Fibroblast of lung (primary cell): Measurements from ENCODE around the gene MAP4K4. TPM values are rescaled to one million over a fixed set of nuclear protein-coding genes. Genes with fewer than 3 reads are reported as not detected.

Experiments used
- DNase-seq, 2 donors: peaks; one replicate each; pipeline versions ENCODE4 v3.0.0 to v3.0.0-alpha.2; 2010; ENCODE audit warnings: low read depth in 2 of 2
- H2AFZ ChIP-seq: 2 replicates; pipeline ENCODE4 v1.5.1; 2012; ENCODE audit warnings: low read length, control low read depth, inconsistent platforms
- H3K27ac ChIP-seq: 2 replicates; pipeline ENCODE4 v1.5.1; 2011; ENCODE audit warnings: low read length, control low read depth; ENCODE audit not compliant: insufficient read depth
- H3K27me3 ChIP-seq: 2 replicates; pipeline ENCODE4 v1.5.1; 2011; ENCODE audit warnings: mild to moderate bottlenecking, low read length; ENCODE audit not compliant: control insufficient read depth, insufficient read depth
- H3K36me3 ChIP-seq: 2 replicates; pipeline ENCODE4 v1.5.1; 2011; ENCODE audit warnings: low read length; ENCODE audit not compliant: control insufficient read depth, insufficient read depth
- H3K4me1 ChIP-seq: 2 replicates; pipeline ENCODE4 v1.5.1; 2011; ENCODE audit warnings: low read length; ENCODE audit not compliant: control insufficient read depth, insufficient read depth; ENCODE audit errors: extremely low read depth
- H3K4me2 ChIP-seq: 2 replicates; pipeline ENCODE4 v1.5.1; 2011; ENCODE audit warnings: low read length, control low read depth; ENCODE audit not compliant: insufficient read depth; ENCODE audit errors: extremely low read depth
- H3K4me3 ChIP-seq, 4 experiments: fragments of 200-600 bp in 1 of 4; sonication (generic) in 1 of 4; replicated peaks in 1 of 4; 2 replicates each; pipeline ENCODE4 v1.5.1; 2011 to 2016; ENCODE audit warnings: low read length in 4 of 4, low read depth in 3 of 4, mild to moderate bottlenecking in 3 of 4, control low read depth in 2 of 4, inconsistent platforms in 1 of 4, mixed read lengths in 1 of 4; ENCODE audit not compliant: insufficient read depth in 1 of 4; ENCODE audit errors: control extremely low read depth in 1 of 4
- H3K79me2 ChIP-seq: 2 replicates; pipeline ENCODE4 v1.5.1; 2012; ENCODE audit warnings: mild to moderate bottlenecking, low read length, inconsistent platforms; ENCODE audit not compliant: control insufficient read depth, insufficient read depth
- H3K9ac ChIP-seq: 2 replicates; pipeline ENCODE4 v1.5.1; 2011; ENCODE audit warnings: mild to moderate bottlenecking, low read length, control low read depth; ENCODE audit not compliant: insufficient read depth
- H3K9me3 ChIP-seq: 2 replicates; pipeline ENCODE4 v1.5.1; 2012; ENCODE audit warnings: low read depth, low read length; ENCODE audit not compliant: control insufficient read depth, insufficient read depth
- H4K20me1 ChIP-seq: 2 replicates; pipeline ENCODE4 v1.5.1; 2011; ENCODE audit warnings: low read length; ENCODE audit not compliant: control insufficient read depth, insufficient read depth; ENCODE audit errors: extremely low read depth
- EZH2 ChIP-seq: IDR thresholded peaks from 2 replicates; pipeline ENCODE4 v1.5.1; 2012; ENCODE audit warnings: low read length, control low read depth, mild to moderate bottlenecking; ENCODE audit errors: missing control alignments
- polyA plus RNA-seq, 2 donors: library from polyadenylated mRNA; depleted of rRNA in 1 of 2; stranded (reverse) in 1 of 2; unstranded in 1 of 2; fragments of >200 nt; gene quantifications; 2 replicates each; pipeline ENCODE4 v1.2.1, GENCODE V29; 2011 to 2012; ENCODE audit warnings: missing spikeins in 1 of 2
- total RNA-seq: library from RNA; depleted of rRNA; stranded (reverse); fragments of >200 nt; gene quantifications from 2 replicates; pipeline ENCODE4 v1.2.1, GENCODE V29; 2014
- TF ChIP-seq, protein P1 (sequence below), 2 donors: IDR thresholded peaks in 1 of 2; conservative IDR thresholded peaks in 1 of 2; 1 replicate in 1 of 2; 2 replicates in 1 of 2; pipeline ENCODE4 v1.5.1; 2011 to 2012; ENCODE audit warnings: low read length in 2 of 2, control low read depth in 1 of 2, inconsistent platforms in 1 of 2, low read depth in 1 of 2, mild to moderate bottlenecking in 1 of 2

The MAP4K4 gene
- total and polyA plus RNA-seq, 2 donors (not counting 1 experiment from before 2014, with no cell fraction given) = 113 to 164 TPM

DNA sequence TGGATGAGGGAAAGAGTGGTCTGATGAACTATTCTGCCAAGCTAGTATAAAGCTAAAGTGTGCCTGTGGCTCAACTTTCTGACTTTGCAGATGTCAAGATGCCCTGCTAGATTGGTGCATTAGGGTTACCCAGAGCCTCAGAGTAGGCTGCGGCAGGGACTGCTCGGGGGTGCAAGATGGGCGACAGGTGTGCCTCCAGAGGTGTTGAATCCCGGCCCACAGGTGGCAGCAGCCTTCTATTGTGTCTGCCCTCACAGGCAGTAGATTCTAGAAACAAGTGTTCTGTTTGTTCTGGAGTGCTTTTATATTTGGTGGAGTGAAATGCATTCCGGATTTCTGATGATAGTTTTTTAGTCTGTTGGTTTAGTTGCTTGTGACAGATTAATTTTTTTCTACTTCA is 162.7 kb downstream of the MAP4K4 start:
- peaks cover 15% of the 10 kb centered on the region for H3K79me2 ChIP-seq
- peaks cover 8% of the 10 kb centered on the region for H3K36me3 ChIP-seq
- no peak overlapping the region for H3K4me2 ChIP-seq
- no peaks in the 10 kb centered on the region for H3K27me3 ChIP-seq
- no peak for DNase-seq
- H3K9me3 ChIP-seq = no peaks in the 10 kb centered on the region
- H3K4me1 ChIP-seq = no peaks in the 10 kb centered on the region
- TF ChIP-seq, protein P1, sequence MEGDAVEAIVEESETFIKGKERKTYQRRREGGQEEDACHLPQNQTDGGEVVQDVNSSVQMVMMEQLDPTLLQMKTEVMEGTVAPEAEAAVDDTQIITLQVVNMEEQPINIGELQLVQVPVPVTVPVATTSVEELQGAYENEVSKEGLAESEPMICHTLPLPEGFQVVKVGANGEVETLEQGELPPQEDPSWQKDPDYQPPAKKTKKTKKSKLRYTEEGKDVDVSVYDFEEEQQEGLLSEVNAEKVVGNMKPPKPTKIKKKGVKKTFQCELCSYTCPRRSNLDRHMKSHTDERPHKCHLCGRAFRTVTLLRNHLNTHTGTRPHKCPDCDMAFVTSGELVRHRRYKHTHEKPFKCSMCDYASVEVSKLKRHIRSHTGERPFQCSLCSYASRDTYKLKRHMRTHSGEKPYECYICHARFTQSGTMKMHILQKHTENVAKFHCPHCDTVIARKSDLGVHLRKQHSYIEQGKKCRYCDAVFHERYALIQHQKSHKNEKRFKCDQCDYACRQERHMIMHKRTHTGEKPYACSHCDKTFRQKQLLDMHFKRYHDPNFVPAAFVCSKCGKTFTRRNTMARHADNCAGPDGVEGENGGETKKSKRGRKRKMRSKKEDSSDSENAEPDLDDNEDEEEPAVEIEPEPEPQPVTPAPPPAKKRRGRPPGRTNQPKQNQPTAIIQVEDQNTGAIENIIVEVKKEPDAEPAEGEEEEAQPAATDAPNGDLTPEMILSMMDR (conservative IDR thresholded peaks at IDR 0.05 in 1 of 2, IDR thresholded peaks at IDR 0.05 in 1 of 2; ENCODE audit: low read depth in 1 of 2, low read length in 2 of 2) = no peak
- no peak for TF ChIP-seq EZH2
- H4K20me1 ChIP-seq = no peaks in the 10 kb centered on the region
- no peak overlapping the region for H3K9ac ChIP-seq
- H3K27ac ChIP-seq = no peak overlapping the region
- no peak overlapping the region for H2AFZ ChIP-seq
- H3K4me3 ChIP-seq = no peak overlapping the region

- Histone ChIP-seq H3K79me2 (peaks cover 15% of the 10 kb centered on the region), H3K4me3 (no peak overlapping the region), H3K9me3 (no peaks in the 10 kb centered on the region), H3K36me3 (peaks cover 11% of the 10 kb centered on the region), H3K27ac (no peak overlapping the region), H3K4me1 (no peaks in the 10 kb centered on the region), H3K27me3 (no peaks in the 10 kb centered on the region), H2AFZ (no peak overlapping the region), H3K9ac (no peak overlapping the region), H4K20me1 (no peaks in the 10 kb centered on the region), H3K4me2 (no peak overlapping the region)
- TF ChIP-seq EZH2 = no peak
- TF ChIP-seq, protein P1 (conservative IDR thresholded peaks at IDR 0.05 in 1 of 2, IDR thresholded peaks at IDR 0.05 in 1 of 2; ENCODE audit: low read depth in 1 of 2, low read length in 2 of 2) = no peak
- DNase-seq = no peak
Measured at GRCh38 chr2:101860782-101861181, 163.3 kb downstream of the MAP4K4 start.

GRCh38 chr2:101861382-101861781 is 163.9 kb downstream of the MAP4K4 start:
- no peak overlapping the region for H3K9ac ChIP-seq
- H3K4me3 ChIP-seq = no peak overlapping the region
- H3K79me2 ChIP-seq = peaks cover 15% of the 10 kb centered on the region
- H3K4me1 ChIP-seq = no peaks in the 10 kb centered on the region
- peaks cover 11% of the 10 kb centered on the region for H3K36me3 ChIP-seq
- no peak for TF ChIP-seq EZH2
- TF ChIP-seq, protein P1 (conservative IDR thresholded peaks at IDR 0.05 in 1 of 2, IDR thresholded peaks at IDR 0.05 in 1 of 2; ENCODE audit: low read depth in 1 of 2, low read length in 2 of 2) = no peak
- H2AFZ ChIP-seq = no peak overlapping the region
- no peak overlapping the region for H3K4me2 ChIP-seq
- no peak overlapping the region for H3K27ac ChIP-seq
- no peak for DNase-seq
- H3K27me3 ChIP-seq = no peaks in the 10 kb centered on the region
- H4K20me1 ChIP-seq = no peaks in the 10 kb centered on the region
- no peaks in the 10 kb centered on the region for H3K9me3 ChIP-seq
